ENCODE results near the gene NNT. TPM values are rescaled to one million over a fixed set of nuclear protein-coding genes. Genes with fewer than 3 reads are reported as not detected.
A peak's percentile ranks its signal among the peaks of the same experiment; 100 is the strongest.

Gene NNT
- polyA plus RNA-seq, 3 donors: 17.1 to 47.2 (median 41.2) TPM

- Mint-ChIP-seq H3K27ac (peak within 1 kb of the TSS; percentile 81 to 93 (median 91)), H3K4me3 (peak within 1 kb of the TSS; percentile 90 to 93), H3K4me1 (peaks cover 19% of the 10 kb centered on the region), H3K27me3 (ENCODE audit: low read depth in 3 of 3) (peaks cover 0 to 7% (median 3%) of the 10 kb centered on the region in 3 donors), H3K36me3 (no peaks in the 10 kb centered on the region), H3K9me3 (no peaks in the 10 kb centered on the region)
- peaks cover 30% of the 10 kb centered on the region for H4K20me1 ChIP-seq (ENCODE audit: insufficient read depth, low read length)
- H3K27ac ChIP-seq (ENCODE audit: low read depth in 1 of 2, low read length in 2 of 2): peak within 1 kb of the TSS; percentile 67 to 89
- intact Hi-C loops (cut with micrococcal nuclease): loop anchor here (5.0 kb wide), 2 partner anchors 45 to 75 kb away; partner anchors contain the start of genes NNT (in 1 of the 2) and TMEM267 (in 1 of the 2)
- H3K9me3 ChIP-seq (replicated peaks in 1 of 2; ENCODE audit: control insufficient read depth in 1 of 2, insufficient read depth in 1 of 2, low read length in 2 of 2): no peaks in the 10 kb centered on the region
- DNase-seq: peak; percentile 69 to 75 (median 74)
- WGBS (ENCODE audit: insufficient coverage): under 1% methylated on average over 75 of the region's 79 CpGs
- peak within 1 kb of the TSS; percentile 95 for H3K9ac ChIP-seq (ENCODE audit: insufficient read depth, low read length, poor library complexity, severe bottlenecking)
- peak within 1 kb of the TSS; percentile 95 for H2AFZ ChIP-seq (ENCODE audit: insufficient read depth, low read depth, low read length, poor library complexity, severe bottlenecking)
- peaks cover 10 to 27% of the 10 kb centered on the region in 2 donors for H3K36me3 ChIP-seq (replicated peaks in 1 of 2; ENCODE audit: control insufficient read depth in 1 of 2, insufficient read depth in 2 of 2, low read length in 2 of 2)
- peak within 1 kb of the TSS; percentile 96 for H3K4me2 ChIP-seq (replicated peaks; ENCODE audit: extremely low read depth, low read length, poor library complexity, severe bottlenecking)
- peaks cover 46% of the 10 kb centered on the region for H3K79me2 ChIP-seq (ENCODE audit: insufficient read depth, low read length)
- H3K4me3 ChIP-seq (replicated peaks in 1 of 3; ENCODE audit: low read depth in 2 of 3, low read length in 3 of 3): peak within 1 kb of the TSS; percentile 69 to 95 (median 91)
- TF ChIP-seq CTCF (IDR thresholded peaks at IDR 0.05): peak; percentile 98
- peaks cover 12 to 28% of the 10 kb centered on the region in 2 donors for H3K4me1 ChIP-seq (ENCODE audit: control insufficient read depth in 1 of 2, insufficient read depth in 2 of 2, low read length in 2 of 2)
- H3K27me3 ChIP-seq (ENCODE audit: control insufficient read depth in 2 of 2, insufficient read depth in 2 of 2, low read length in 2 of 2): peaks cover 0 to 2% of the 10 kb centered on the region in 2 donors
Observed at GRCh38 chr5:43556857-43557542, 46.0 kb upstream of the NNT start, which contains the start of gene PAIP1. TSS of gene PAIP1 (minus strand) at chr5:43557077. CDS start at chr5:43556846, 231 bp downstream.

- Mint-ChIP-seq H3K27ac (no peak overlapping the region), H3K4me1 (peaks cover 17% of the 10 kb centered on the region), H3K4me3 (no peak overlapping the region), H3K9me3 (no peaks in the 10 kb centered on the region), H3K36me3 (no peaks in the 10 kb centered on the region), H3K27me3 (ENCODE audit: low read depth in 3 of 3) (peaks cover 2 to 7% (median 3%) of the 10 kb centered on the region in 3 donors)
- Histone ChIP-seq H3K9ac (ENCODE audit: insufficient read depth, low read length, poor library complexity, severe bottlenecking) (no peak overlapping the region), H2AFZ (ENCODE audit: insufficient read depth, low read depth, low read length, poor library complexity, severe bottlenecking) (no peak overlapping the region), H3K79me2 (ENCODE audit: insufficient read depth, low read length) (peaks cover 17% of the 10 kb centered on the region), H3K4me1 (ENCODE audit: control insufficient read depth in 1 of 2, insufficient read depth in 2 of 2, low read length in 2 of 2) (peaks cover 12 to 16% of the 10 kb centered on the region in 2 donors), H3K4me3 (replicated peaks in 1 of 3; ENCODE audit: low read depth in 2 of 3, low read length in 3 of 3) (no peak overlapping the region), H3K27me3 (ENCODE audit: control insufficient read depth in 2 of 2, insufficient read depth in 2 of 2, low read length in 2 of 2) (peaks cover 0 to 2% of the 10 kb centered on the region in 2 donors), H3K9me3 (replicated peaks in 1 of 2; ENCODE audit: control insufficient read depth in 1 of 2, insufficient read depth in 1 of 2, low read length in 2 of 2) (no peaks in the 10 kb centered on the region), H3K4me2 (replicated peaks; ENCODE audit: extremely low read depth, low read length, poor library complexity, severe bottlenecking) (no peak overlapping the region), H3K27ac (ENCODE audit: low read depth in 1 of 2, low read length in 2 of 2) (no peak overlapping the region), H3K36me3 (replicated peaks in 1 of 2; ENCODE audit: control insufficient read depth in 1 of 2, insufficient read depth in 2 of 2, low read length in 2 of 2) (no peaks in the 10 kb centered on the region), H4K20me1 (ENCODE audit: insufficient read depth, low read length) (peaks cover 5% of the 10 kb centered on the region)
- no peak for DNase-seq
- intact Hi-C loops (cut with micrococcal nuclease): no loop called here
- TF ChIP-seq CTCF (IDR thresholded peaks at IDR 0.05): no peak
- WGBS (ENCODE audit: insufficient coverage): 17% methylated on average over 1 of the region's 2 CpGs
Observed at GRCh38 chr5:43560128-43560527, 42.9 kb upstream of the NNT start.
